Right ventricle myocardium superior (tissue), 1 donor: ENCODE measurements around the gene AGAP3. TPM values are rescaled to one million over a fixed set of nuclear protein-coding genes. Genes with fewer than 3 reads are reported as not detected.
A peak's percentile ranks its signal among the peaks of the same experiment; 100 is the strongest.

Experiments
- ATAC-seq: fragments of 200-7000 bp; cut with Tn5 transposase; one replicate; pipeline ENCODE4 v1.9.1; 2020; ENCODE audit warnings: mild to moderate bottlenecking; ENCODE audit not compliant: poor library complexity
- DNase-seq: peaks from one replicate; pipeline ENCODE4 v3.0.0-alpha.2; 2020
- intact Hi-C: fragments of 100-400 bp; cut with DNase I; formaldehyde crosslinking; loops from one replicate; pipeline ENCODE4 v1.11.2; 2022
- total RNA-seq: library from RNA; stranded (reverse); fragmentation: NEBNext Ultra II Directional; extraction: Animal tissue kit (Norgen Biotek cat#: 25700); gene quantifications from one replicate; pipeline ENCODE4 v1.2.1, GENCODE V29; 2021
- donor health status: DM: no; HTN: yes; CAD: no; lungs with severe emphysema.

Gene AGAP3
- total RNA-seq, 1 donor from 2014 or later: 62.7 TPM

- DNase-seq (peak; percentile 63), ATAC-seq (peak; percentile 3)
- intact Hi-C loops: no loop called here
Observed at GRCh38 chr7:151081170-151082101, 4.8 kb upstream of the AGAP3 start.

- DNase-seq (peak; percentile 44), ATAC-seq (no peak)
- intact Hi-C loops: no loop called here
Observed at GRCh38 chr7:151082141-151083070, 3.9 kb upstream of the AGAP3 start.

- DNase-seq: peak; percentile 92
- intact Hi-C loops: no loop called here
- peak; percentile 47 for ATAC-seq
Observed at GRCh38 chr7:151083071-151083823, 3.0 kb upstream of the AGAP3 start, which contains the start of gene TMUB1. Gene TMUB1 (minus strand): TSS chr7:151083493. CDS start chr7:151082563, 930 bp downstream.

GRCh38 chr7:151083824-151084160, 2.5 kb upstream of the AGAP3 start:
- ATAC-seq: no peak
- DNase-seq: no peak
- intact Hi-C loops: no loop called here

- no peak for ATAC-seq
- DNase-seq: no peak
- intact Hi-C loops: no loop called here
Observed at GRCh38 chr7:151085329-151085690, 965 bp upstream of the AGAP3 start.

- intact Hi-C loops: no loop called here
- DNase-seq (no peak), ATAC-seq (no peak)
Observed at GRCh38 chr7:151086802-151087244, 548 bp downstream of the AGAP3 start.

- intact Hi-C loops: no loop called here
- DNase-seq (peak; percentile 84), ATAC-seq (peak; percentile 67)
Observed at GRCh38 chr7:151087245-151088018, 1.2 kb downstream of the AGAP3 start.

GRCh38 chr7:151088019-151088855, 2.0 kb downstream of the AGAP3 start:
- DNase-seq (no peak), ATAC-seq (no peak)
- intact Hi-C loops: no loop called here

GRCh38 chr7:151088856-151089699, 2.8 kb downstream of the AGAP3 start:
- intact Hi-C loops: no loop called here
- peak; percentile 82 for DNase-seq
- peak; percentile 33 for ATAC-seq

GRCh38 chr7:151089893-151090730, 3.8 kb downstream of the AGAP3 start:
- intact Hi-C loops: no loop called here
- ATAC-seq: no peak
- DNase-seq: no peak

- no peak for ATAC-seq
- intact Hi-C loops: no loop called here
- DNase-seq: no peak
Observed at GRCh38 chr7:151091003-151091402, 4.7 kb downstream of the AGAP3 start.

GRCh38 chr7:151091431-151091830, 5.2 kb downstream of the AGAP3 start:
- no peak for ATAC-seq
- no peak for DNase-seq
- intact Hi-C loops: no loop called here

GRCh38 chr7:151091988-151092387, 5.7 kb downstream of the AGAP3 start:
- ATAC-seq (no peak), DNase-seq (no peak)
- intact Hi-C loops: no loop called here

- no peak for DNase-seq
- no peak for ATAC-seq
- intact Hi-C loops: no loop called here
Observed at GRCh38 chr7:151093748-151094147, 7.5 kb downstream of the AGAP3 start.

GRCh38 chr7:151094675-151095074, 8.4 kb downstream of the AGAP3 start:
- intact Hi-C loops: no loop called here
- DNase-seq (no peak), ATAC-seq (no peak)
